SK-N-SH (cell line): ENCODE measurements around the gene PIP5KL1.

ENCODE experiments used
- MXI1 ChIP-seq: IDR thresholded peaks from 2 replicates; pipeline ENCODE4 v1.6.1; 2012; ENCODE audit warnings: mild to moderate bottlenecking, low read depth, low read length, improper control_type of control experiment
- NFIC ChIP-seq: IDR thresholded peaks from 2 replicates; pipeline ENCODE4 v1.4.0; 2012; ENCODE audit warnings: borderline replicate concordance
- NRF1 ChIP-seq: IDR thresholded peaks from 2 replicates; pipeline ENCODE4 v1.6.1; 2012; ENCODE audit warnings: low read depth, mild to moderate bottlenecking, low read length
- POLR2AphosphoS5 ChIP-seq: IDR thresholded peaks from 2 replicates; pipeline ENCODE4 v1.6.1; 2012; ENCODE audit warnings: low read depth, low read length
- TF ChIP-seq, protein P1 (sequence below): fragments of 150-350 bp; IDR thresholded peaks from 2 replicates; pipeline ENCODE4 v1.6.1; 2016; ENCODE audit warnings: mild to moderate bottlenecking, low read depth, low read length

DNA sequence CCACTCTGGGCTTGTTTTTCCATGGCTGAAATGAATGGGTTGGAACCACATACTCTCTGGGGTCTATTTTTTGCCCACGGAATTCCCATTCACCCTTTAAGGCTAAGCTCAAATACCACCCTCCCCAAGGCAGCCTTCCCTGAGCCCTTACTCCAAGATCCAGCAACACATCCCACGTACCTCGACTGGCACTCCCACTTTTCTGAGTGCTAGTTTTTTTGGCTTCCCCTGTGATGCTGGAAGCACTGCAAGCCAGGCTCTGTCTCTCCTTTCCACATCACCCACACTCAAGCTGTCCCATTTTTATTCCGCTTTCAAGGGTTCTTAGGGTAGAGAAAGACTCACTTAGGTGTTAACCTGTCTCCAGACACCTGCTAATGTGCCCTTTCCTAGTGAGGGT is 37.2 kb downstream of the PIP5KL1 start:
- TF ChIP-seq POLR2AphosphoS5 (no peak), MXI1 (no peak), NFIC (no peak), NRF1 (no peak)
- TF ChIP-seq, protein P1, sequence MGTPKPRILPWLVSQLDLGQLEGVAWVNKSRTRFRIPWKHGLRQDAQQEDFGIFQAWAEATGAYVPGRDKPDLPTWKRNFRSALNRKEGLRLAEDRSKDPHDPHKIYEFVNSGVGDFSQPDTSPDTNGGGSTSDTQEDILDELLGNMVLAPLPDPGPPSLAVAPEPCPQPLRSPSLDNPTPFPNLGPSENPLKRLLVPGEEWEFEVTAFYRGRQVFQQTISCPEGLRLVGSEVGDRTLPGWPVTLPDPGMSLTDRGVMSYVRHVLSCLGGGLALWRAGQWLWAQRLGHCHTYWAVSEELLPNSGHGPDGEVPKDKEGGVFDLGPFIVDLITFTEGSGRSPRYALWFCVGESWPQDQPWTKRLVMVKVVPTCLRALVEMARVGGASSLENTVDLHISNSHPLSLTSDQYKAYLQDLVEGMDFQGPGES: no peak
